Measurements from ENCODE around the gene HDLBP.
"Not testable (repeated sequence)": the region's sequence is repeated elsewhere in the genome, so short reads cannot be mapped to it uniquely, and the experiment has no call there.

HDLBP gene

DNA sequence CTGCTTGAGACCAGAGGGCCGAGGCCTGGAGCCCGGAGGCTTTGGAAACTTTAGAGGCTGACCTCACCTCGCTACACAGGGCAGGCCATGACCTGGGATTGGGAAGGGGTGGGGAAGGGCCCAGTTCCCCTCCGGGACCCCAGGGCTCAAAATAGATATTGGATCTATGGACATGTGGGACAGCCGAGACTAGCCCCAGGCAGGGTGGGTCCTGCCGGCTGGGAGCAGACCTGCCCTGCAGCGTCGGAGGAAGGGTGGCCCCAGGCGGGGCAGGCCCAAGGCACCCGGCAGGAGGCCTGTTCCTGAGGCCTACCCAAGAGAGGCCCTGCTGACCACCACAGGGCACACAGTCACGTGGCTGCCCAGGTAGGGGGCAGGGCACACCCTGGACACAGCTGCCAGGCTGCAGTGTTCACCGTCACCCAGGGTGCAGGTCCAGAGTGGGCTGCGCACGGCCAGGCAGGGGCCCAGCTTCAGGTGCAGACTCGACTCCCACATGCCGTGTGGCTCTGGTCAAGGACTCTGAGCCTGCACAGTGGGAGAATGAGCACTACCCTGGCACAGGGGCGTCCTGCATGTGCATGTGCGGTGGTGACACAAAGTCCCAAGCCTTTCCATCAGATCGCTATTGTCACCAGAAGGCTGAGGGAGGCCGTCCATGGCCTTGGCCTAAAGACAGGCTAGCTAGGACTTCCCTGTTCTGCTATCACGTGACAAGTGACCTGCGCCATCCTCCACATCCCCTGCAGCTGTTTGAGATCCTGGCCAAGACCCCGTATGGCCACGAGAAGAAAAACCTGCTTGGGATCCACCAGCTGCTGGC is 113.8 kb downstream of the HDLBP start:
- no peak for DNase-seq (ENCODE audit: low read depth, low spot score)
- no peak overlapping the region for H3K27ac ChIP-seq

DNA sequence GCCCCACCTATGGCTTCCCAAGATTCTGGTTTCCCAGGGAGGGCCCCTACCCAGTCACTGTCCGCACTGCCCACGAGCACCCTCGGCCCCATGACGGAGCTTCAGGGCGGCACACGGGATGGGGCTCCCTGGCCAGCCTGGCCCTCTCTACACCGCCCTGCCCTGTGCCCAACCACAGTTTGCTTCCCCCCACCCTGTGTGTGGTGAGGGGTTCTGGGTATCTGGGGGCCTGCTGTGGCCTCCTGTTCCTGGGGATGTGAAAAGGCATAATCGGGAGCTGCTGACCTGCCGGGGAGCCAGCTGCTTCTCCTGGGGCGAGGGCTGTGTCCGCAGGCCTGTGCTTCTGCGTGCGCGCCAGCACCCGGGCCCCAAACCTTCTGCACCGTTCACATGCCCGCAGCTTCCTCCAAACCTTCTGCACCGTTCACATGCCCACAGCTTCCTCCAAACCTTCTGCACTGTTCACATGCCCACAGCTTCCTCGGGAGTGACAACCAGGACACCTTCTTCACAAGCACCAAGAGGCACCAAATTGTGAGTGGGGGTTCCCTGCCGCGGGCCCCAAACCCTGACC is 114.6 kb downstream of the HDLBP start:
- H3K27ac ChIP-seq: no peak overlapping the region
- no peak for DNase-seq (ENCODE audit: low read depth, low spot score)

DNA sequence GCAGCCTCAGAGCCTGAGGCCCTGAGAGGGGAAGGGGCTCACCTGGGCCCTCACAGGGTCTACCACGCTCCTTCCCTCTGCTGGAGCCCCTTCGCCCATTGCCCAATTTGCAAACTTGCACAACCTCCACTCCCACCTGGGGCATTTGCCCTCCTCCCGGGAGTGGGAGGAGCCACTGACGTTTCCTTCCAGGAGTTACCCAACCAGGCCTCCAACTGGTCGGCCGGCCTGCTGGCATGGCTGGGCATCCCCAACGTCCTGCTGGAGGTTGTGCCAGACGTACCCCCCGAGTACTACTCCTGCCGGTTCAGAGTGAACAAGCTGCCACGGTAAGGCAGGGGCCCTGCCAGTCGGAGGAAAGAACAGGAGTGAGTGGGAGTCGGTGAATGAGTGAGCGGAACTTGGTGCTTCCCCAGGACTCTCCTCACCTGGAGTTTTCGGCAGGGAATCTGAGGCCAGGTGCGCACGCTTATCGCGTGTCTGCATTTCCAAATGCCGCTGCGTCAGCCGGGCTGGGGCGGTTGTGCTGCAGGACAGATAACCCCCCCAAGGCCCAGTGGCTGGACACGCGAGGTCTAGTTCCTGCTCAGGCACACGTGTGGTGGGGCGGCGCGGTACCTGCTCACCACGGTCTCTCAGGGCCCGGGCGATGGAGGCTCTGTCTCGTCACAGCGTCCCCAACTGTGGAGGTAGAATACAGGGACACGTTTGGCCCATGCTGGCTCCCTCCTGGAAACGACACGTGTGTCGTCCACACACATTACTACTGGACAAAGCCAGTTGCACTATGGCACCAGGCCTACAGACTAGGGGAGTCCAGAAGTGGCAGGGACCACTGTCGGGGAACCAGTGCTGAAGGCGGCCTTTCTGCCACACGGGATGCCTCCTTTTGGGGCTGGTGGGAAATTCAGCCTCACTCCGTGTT is 115.3 kb downstream of the HDLBP start:
- no peak for DNase-seq (ENCODE audit: low read depth, low spot score)

DNA sequence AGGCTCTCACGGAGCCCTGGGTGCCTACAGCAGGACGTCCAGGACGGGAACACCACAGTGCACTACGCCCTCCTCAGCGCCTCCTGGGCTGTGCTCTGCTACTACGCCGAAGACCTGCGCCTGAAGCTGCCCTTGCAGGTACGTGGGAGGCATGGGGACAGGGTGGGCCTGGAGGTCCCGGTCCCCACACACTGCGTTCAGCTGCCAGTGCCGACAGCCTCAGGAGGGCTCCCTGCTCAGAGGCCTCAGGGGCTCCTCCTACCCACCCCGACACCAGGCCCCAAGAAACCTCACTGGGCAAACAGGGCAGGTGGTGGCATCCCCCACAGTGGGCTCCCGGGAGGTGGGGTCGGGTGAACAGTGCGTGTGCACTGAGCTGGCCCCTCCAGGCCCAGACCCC is 116.2 kb downstream of the HDLBP start:
- no peak for DNase-seq (ENCODE audit: low read depth, low spot score)
- no peak overlapping the region for H3K27ac ChIP-seq

More for the DNA sequence above, 115.3 kb downstream of the HDLBP start:
- H3K27ac ChIP-seq: no peak overlapping the region

DNA sequence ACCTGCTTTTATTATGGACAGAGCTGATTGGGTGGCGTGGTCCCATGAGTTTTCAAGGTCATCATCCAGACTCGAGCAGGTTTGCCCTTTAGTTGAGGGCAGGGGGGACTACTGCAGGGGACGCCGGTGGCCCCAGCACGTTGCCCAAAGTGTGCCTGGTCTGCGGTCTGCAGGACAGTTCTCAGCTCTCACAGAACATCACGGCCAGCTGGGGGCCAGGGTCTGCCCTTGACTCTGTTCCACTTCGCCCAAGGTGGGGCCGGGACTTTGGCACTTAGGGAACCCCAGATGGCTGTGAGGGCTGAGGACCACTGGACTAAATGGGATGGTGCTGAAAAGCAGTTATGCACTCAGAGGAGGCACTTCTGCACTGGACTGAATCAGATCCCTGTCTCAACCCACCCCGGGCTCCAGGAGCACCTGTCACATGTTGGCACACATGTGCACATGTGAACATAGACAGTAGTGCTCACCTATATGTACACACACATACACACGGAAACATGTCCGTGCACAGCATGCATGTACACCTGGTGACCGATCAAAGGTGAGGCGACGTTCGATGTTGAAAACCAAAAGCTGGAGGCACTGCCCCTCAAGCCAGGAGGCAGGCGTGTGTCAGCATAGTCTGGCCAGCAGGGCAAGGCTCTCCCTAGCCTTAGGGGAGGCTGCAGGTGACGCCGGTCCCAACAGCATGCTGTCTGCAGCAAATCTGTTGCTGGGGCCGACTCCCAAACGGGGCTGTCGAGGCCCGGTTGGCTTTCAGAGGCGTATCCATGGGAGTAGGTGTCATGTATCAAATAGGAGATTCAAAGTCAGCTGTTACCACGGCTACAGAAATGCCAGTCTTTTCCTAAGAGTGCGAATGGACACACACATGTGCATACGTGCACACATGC is 116.8 kb downstream of the HDLBP start:
- H3K27ac ChIP-seq: no peak overlapping the region
- no peak for DNase-seq (ENCODE audit: low read depth, low spot score)

DNA sequence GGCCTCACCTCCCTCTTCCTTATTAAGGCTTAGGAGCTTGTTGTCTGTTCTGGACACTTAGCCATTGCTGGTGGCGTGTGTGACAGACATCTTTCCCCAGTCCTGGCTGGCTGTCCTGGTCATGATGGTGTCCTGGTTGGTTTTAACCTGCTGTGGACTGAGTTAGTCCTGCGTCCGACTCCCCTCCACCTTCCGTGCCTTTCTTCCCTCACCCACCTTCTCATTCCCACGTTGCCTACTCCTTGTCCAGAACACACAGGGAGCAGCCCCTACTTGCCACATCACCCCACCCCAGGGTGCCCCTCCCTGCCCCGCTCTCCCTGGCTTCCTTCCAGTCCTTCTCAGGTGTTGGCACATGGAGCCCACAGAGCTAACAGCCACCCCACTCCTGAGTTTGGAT is 117.5 kb downstream of the HDLBP start:
- H3K27ac ChIP-seq: no peak overlapping the region

DNA sequence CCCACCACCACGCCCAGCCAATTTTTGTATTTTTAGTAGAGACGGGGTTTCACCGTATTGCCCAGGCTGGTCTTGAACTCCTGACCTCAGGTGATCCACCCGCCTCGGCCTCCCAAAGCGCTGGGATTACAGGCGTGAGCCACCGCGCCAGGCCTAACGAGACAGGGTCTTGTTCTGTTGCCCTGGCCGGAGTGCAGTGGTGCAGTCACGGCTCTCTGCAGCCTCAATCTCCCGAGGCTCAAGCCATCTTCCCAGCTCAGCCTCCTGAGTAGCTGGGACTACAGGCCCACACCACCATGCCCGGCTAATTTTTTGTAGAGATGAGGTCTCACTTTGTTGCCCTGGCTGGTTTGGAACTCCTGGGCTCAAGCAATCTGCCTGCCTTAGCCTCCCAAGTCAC is 118.2 kb downstream of the HDLBP start:
- DNase-seq (ENCODE audit: low read depth, low spot score); H3K27ac ChIP-seq: not testable (repeated sequence)

More for the DNA sequence above, 117.5 kb downstream of the HDLBP start:
- DNase-seq (ENCODE audit: low read depth, low spot score): no peak

DNA sequence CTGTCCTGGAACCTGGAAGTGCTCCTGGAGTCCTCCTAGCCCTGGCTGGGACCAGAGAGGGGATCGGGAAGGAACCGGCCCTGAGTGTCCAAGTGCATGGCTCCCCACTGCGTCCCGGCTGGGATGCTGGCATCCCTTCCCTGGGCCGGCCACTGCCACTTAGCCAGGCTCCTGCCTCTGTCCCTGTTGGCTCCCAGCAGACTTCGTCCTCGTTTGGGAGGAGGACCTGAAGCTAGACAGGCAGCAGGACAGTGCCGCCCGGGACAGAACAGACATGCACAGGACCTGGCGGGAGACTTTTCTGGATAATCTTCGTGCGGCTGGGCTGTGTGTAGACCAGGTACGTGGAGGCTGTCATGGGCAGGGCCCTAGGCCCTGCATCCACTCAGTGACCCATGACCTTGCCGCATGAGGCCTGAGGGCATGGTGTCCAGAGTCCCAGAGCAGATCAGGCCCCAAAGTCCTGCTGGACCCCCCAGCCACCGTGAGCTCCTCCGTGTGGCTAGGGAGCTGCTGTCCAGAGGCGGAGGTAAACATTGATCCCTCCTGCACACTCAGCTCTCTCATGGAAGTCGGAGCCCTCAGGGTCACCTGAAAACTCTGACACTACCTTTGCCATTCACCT is 119.9 kb downstream of the HDLBP start:
- H3K27ac ChIP-seq: no peak overlapping the region
- DNase-seq (ENCODE audit: low read depth, low spot score): no peak

DNA sequence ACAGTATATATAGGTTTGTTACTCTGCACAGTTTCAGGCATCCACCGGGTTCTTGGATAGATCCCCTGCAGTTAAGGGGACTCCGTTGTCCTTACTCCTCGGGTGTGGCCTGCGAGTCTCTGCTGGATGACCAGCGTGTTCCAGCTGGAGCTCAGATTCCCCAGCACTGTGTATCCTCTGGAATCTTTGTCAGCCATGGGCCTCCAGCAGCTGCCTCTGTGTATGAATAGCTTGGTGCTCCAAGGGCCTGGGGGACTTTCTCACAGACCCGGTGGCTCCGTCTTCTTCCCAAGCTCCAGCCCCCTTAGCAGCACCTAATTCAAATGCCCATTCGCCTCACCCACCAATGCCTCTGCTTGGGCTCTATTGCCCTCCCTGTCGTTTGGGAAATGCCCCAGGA is 120.7 kb downstream of the HDLBP start:
- no peak for DNase-seq (ENCODE audit: low read depth, low spot score)
- no peak overlapping the region for H3K27ac ChIP-seq

DNA sequence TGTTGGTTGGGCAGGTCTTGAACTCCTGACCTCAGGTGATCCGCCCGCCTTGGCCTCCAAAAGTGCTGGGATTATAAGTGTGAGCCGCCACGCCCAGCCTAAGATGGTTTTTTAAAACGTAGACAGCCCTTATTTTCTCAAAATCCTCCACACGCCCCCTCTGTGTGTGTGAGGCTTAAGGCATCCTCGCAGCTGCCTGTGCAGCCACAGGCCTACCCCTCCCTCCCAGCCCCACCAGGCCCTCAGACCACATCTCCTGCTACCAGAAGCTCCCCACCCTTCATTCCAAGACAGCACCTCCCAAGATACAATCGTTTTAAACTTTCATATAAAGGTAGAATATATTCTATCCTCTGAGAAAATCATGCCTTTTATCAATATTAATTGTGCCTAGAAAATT is 122.2 kb downstream of the HDLBP start:
- H3K27ac ChIP-seq: no peak overlapping the region
- DNase-seq (ENCODE audit: low read depth, low spot score): no peak

DNA sequence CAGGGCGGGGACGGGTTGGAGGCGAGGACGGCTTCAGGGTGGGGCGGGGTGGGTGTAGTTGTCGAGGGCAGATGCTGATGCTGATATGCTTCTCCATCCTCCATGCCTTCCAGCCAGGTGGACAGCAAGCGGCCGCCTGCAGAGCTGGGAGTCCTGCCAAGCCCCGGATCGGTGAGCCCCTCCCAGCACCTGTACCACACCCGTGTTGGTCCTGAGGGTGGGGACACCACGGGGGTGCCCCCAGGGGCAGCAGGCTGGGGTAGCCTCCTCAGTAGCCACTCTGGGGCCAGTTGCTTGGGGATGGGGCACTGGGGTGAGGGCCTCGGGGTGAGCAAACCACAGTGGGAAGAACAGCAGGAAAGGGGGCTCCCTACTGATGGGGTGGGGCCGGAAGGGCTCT is 124.4 kb downstream of the HDLBP start:
- no peak overlapping the region for H3K27ac ChIP-seq
- DNase-seq (ENCODE audit: low read depth, low spot score): no peak

DNA sequence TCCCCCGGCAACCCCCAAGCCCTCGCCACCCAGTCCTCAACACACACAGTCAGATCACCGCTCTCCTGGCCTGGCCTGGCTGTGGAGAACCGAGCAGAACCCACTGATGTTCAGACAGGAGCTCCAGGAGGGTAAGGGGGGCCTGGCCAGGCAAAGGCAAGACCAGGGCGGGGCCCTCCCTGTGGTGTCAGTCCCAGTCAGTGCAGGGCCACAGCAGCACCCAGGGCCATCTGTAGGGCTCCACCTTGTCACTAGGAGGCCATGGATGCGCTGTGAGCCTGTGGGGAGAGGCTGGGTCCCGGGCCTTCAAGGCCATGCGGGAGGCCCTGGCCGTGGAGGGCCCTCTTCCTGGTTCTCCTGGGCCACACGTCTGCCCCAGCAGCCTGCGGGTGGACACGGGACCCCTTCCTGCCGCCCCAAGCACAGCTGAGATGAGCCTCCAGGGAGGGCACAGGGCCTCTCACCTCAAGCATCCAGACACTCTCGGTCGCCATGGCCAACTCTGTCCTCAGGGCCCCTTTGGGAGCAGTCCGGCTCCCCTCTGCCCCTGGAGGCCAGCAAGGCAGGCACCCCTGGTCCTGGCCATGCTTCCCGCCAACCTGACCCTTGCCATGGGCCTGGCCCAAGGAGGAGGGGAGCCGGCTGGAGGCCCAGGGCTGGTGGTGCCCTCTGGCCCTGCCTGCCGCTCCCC is 125.0 kb downstream of the HDLBP start:
- H3K27ac ChIP-seq: no peak overlapping the region
- no peak for DNase-seq (ENCODE audit: low read depth, low spot score)

DNA sequence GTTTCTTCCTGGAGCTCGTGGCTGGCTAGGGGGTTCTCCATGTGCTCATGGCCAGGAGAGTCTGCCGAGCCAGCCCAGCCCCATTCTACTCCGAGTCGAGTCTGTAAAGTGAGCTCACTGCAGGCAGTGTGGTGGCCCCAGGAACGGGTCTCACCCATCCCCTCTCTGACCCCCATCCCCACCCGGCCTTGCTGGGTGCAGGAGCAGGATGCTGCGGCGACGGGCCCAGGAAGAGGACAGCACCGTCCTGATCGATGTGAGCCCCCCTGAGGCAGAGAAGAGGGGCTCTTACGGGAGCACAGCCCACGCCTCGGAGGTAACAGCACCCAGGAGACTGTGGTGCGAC is 125.6 kb downstream of the HDLBP start:
- DNase-seq (ENCODE audit: low read depth, low spot score): no peak
- H3K27ac ChIP-seq: no peak overlapping the region

DNA sequence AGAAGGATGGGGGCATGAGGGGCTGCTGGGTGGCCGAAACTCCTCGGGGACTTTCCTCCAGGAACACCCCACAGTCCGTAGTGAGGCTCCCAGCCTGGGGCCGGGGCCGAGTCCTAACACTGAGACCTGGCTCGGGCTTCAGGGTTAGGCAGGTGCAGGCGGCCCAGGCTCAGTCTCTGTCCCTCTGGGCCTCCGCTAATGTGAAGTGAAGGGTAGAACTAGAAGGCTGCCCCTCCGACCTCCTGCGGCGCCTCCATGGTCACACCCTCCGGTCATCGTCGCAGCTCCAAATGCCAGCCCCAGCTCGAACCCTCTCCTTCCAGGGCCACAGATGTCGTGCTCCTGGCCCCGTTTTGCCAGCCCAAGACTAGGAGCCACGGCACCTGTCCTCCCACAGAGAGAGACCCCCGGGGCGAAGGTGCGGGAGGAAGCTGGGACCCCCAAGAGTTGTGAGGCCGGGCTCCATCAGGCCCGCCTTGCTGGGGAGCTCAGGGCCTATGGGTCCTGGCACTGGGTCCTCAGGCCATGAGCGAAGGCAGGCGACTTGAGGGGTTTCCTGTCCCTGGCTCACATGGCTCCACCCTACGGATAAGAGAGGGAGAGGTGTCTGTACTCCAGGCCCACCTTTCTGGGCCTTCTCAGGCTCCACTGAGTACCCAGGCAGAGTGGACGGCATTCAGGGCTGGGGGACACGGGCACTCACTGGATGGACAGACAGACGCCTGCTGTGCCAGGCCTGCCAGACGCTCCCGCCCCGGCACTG is 126.2 kb downstream of the HDLBP start:
- H3K27ac ChIP-seq: no peak overlapping the region
- DNase-seq (ENCODE audit: low read depth, low spot score): no peak

DNA sequence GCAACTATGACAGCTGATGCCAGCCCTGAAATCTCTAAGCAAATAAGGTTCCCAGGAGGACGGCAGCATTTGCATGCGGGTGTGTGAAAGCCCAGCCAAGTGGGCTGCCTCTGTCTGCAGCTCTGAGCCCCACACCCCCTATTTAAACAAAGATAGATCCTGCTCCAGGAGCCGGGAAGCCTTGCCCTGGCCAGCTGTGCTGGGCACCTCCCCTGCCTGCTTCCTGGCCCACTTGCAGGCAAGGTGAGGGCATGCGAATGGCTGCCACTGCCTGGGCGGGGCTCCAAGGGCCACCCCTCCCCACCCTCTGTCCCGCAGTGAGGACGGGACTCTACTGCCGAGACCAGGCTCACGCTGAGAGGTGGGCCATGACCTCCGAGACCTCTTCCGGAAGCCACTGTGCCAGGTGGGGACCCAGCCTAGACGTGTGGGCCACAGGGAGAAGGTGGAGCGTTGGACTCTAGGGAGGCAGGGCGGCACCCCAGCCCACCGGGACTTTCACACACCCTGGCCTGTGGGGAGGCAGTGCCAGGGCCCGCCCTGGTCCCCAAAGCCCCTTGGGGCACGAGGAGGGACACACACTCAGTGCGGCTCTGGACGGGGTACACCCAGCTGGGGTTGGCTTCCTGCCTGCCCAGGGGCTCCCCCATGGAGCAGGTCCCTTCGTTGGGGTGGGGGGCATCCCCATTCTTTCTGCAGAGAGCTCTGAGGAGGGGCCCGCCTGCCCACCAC is 126.9 kb downstream of the HDLBP start, which contains the start of gene ANO7:
Gene ANO7 (plus strand): TSS at position 317 of the 732 bp plus-strand sequence. CDS start 1,387 bp downstream, outside the sequence.
- no peak within 1 kb of the TSS for H3K27ac ChIP-seq

DNA sequence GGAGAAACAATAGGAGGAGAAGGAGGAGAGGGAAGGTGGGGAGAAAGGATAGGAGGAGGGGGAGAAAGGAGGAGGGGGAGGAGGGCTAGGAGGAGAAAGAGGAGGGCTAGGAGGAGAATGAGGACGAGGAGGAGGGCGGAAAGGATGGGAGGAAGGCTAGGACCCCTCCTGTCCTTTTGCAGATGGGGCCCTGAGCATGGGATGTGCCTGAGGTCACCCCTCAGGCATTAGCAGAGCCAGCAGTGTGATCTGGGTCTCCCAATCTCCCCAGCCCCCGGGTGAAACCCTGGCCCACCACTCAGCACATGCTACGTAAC is 127.6 kb downstream of the HDLBP start:
- no peak for DNase-seq (ENCODE audit: low read depth, low spot score)
- no peak overlapping the region for H3K27ac ChIP-seq

More for the DNA sequence above, 126.9 kb downstream of the HDLBP start, which contains the start of gene ANO7:
- no peak for DNase-seq (ENCODE audit: low read depth, low spot score)

DNA sequence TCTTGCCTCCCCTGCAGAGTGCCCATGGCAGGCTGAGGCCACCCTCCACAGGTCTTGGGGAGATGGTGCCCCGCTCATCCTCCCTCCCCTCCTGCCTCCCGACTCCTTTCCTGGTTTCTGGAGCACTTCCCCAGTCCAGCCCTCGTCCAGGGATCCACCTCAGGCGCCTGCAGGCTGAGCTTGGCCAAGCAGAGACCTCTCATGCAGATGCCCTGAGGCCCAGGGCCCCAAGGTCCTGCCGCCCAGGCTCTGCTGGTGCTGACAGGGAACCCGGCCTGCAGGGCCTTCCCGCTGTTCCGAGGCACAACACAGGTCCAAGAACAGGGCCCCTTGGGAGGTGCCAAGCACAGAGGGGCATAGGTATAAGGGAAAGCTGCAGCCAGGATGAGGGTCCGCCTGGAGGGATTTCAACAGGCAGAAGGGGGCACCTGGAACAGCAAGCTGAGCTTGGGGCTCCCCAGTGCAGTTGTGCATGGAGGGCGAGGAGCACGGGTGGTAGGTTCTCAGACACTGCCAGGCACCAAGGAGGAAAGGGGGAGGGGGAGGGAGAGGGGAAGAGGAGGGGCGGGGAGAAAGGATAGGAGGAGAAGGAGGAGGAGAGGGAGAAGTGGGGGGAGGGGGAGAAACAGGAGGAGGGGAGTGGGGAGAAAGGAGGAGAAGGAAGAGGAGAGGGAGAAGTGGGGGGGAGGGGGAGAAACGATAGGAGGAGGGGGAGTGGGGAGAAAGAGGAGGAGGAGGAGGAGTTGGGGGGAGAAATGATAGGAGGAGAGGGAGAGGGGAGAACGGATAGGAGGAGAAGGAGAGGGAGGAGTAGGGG is 128.2 kb downstream of the HDLBP start:
- DNase-seq (ENCODE audit: low read depth, low spot score): no peak
- H3K27ac ChIP-seq: no peak overlapping the region

Measured in epithelial cell of prostate (primary cell).